HFF-Myc (cell line): ENCODE results near the gene CTBP2.
A peak's percentile ranks its signal among the peaks of the same experiment; 100 is the strongest.
"Not testable (repeated sequence)": the region's sequence is repeated elsewhere in the genome, so short reads cannot be mapped to it uniquely, and the experiment has no call there.

Source experiments
- DNase-seq: peaks from one replicate; pipeline ENCODE4 v3.0.0-alpha.2; 2011; ENCODE audit warnings: low read depth; ENCODE audit errors: extremely low read depth
- H3K4me3 ChIP-seq: replicated peaks from 2 replicates; pipeline ENCODE4 v1.5.1; 2011; ENCODE audit warnings: low read depth, mild to moderate bottlenecking, control low read depth, low read length
- TF ChIP-seq, protein P1 (sequence below): IDR thresholded peaks from 2 replicates; pipeline ENCODE4 v1.5.1; 2012; ENCODE audit warnings: mild to moderate bottlenecking, low read depth, low read length, control low read depth; ENCODE audit errors: missing control alignments

CTBP2 gene

DNA sequence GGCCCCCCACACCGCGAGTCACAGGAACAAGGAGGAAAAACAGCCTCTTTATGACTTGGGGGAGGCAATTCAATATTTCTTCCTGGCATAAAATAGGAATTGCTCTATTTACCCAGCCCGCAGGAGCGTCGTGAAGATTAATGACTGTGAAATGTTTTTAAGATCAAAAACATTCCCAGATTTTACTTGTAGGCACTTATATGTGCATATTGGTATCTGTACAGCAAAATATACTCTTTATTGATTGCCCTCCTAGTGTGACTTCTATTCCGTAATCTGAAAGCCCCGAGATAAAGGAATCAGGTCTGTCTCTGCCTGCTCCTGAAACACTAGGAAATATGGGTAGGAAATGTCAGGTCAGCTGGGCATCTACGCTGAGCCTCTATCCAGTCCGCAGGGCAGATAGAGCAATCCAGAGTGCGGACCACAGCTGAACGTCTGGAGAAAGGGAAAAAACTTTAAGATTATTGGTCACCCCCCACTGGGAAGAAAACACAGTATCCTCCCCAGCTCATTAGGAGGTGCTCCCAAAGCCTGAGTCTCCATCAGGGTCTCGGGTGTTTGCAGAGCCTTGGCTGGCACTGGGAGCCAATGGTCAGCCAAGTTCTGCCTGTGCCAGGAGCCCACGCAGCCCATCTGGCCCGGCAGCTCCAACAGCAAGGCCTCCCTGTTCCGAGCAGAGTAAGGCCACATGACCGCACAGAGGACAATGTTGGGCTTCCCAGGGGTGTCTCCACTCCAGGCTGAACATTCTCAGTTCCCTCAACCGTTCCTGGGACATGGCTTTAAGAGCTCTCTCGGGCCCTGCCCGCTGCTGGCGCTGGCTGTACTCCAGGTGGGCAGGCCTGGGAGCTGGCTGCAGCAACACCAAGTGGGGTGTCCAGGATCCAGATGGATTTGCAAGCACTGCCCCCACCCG is 7.7 kb downstream of the CTBP2 start:
- TF ChIP-seq, protein P1, sequence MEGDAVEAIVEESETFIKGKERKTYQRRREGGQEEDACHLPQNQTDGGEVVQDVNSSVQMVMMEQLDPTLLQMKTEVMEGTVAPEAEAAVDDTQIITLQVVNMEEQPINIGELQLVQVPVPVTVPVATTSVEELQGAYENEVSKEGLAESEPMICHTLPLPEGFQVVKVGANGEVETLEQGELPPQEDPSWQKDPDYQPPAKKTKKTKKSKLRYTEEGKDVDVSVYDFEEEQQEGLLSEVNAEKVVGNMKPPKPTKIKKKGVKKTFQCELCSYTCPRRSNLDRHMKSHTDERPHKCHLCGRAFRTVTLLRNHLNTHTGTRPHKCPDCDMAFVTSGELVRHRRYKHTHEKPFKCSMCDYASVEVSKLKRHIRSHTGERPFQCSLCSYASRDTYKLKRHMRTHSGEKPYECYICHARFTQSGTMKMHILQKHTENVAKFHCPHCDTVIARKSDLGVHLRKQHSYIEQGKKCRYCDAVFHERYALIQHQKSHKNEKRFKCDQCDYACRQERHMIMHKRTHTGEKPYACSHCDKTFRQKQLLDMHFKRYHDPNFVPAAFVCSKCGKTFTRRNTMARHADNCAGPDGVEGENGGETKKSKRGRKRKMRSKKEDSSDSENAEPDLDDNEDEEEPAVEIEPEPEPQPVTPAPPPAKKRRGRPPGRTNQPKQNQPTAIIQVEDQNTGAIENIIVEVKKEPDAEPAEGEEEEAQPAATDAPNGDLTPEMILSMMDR, result no peak
- H3K4me3 ChIP-seq, result peak overlapping the region; percentile 73
- DNase-seq, result no peak

DNA sequence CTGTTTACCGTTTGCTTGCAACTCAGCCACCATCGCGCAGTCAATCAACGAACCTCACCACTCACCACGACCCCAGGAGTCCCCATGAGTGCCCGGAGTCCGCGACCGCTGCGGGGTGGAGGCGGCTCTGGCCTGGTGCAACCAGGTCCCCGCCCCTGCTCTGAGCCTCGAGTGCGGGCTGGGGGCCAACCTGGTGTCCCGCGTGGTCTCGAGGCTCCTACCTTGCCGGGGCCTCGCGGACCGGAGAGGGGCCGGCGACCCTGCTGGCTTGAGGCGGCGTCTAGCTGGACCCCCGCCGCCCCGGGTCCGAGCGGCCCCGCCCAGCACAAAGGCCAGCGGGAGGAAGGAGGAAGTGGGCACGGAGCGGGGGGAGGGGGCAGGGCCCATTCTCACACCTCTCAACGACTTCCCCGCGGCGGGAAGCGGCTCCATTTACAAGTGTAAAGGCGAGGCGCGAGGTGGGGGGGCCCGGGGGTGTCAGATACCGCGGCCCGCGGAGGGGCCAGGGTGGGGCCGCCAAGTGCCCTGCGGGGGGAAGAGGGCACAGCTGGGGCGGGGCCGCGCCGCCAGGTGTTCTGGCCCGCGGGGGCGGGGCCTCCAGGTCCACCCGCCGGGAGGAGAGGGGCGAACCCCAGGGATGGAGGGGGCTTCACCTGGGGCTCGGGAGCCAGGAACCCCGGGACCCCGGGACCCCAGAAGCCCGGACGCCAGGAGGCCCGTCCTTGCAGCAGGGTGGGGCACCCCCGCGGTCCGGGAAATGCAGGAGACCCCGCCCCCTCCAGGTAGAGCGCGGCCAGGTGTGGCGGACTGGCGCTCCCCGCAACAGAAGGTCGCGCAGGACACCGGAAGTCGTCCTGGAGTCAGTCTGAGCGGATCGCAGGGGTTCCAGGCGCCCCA is 8.6 kb downstream of the CTBP2 start:
- DNase-seq, result no peak
- TF ChIP-seq, protein P1, result no peak
- no peak overlapping the region for H3K4me3 ChIP-seq

DNA sequence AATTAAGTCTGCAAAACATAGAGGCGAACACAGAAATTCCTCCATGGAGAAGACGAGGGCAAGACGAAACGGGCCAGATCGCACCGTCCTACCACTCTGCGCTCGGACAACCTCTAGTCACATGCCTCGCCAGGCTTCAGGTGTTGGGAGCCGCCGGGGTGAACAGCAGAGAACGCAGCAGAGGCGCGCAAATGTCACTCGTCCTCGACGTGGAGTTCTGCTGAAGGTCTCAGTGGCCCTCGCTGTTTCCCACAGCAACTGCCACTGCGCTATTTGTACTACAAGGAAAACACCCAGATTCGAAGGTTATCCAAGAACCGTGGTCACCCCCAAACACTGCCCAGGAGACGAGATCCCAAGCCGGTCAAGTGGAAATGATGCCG is 9.2 kb downstream of the CTBP2 start:
- no peak overlapping the region for H3K4me3 ChIP-seq
- DNase-seq, result no peak
- TF ChIP-seq, protein P1, result no peak

DNA sequence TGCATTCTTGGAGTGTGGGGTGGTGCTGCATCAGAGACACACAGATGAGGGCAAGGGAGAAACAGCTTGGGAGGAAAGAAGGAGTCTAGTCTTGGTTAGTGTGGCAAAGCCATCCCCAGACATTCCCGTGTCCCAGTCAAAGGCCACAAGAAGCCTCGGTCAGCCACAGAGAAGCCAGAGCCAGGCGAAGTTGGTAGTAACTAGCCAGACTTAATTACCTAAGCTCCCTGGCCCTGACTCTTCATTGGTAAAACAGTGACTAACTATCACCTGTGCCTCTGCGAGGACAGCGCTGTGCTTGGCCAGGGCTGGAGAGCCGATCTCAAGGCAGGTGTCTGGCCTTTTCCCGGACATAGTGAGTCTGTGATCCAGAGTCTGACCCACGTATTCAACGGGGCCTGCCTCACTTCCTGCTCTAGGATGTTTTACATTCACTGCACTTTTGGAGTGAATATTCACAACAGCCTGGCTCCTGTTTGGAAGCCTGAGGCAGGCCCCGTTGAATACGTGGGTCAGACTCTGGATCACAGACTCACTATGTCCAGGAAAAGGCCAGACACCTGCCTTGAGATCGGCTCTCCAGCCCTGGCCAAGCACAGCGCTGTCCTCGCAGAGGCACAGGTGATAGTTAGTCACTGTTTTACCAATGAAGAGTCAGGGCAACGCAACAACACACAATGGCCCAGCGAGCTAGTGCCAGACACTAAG is 9.8 kb downstream of the CTBP2 start:
- not testable (repeated sequence) for DNase-seq, H3K4me3 ChIP-seq

DNA sequence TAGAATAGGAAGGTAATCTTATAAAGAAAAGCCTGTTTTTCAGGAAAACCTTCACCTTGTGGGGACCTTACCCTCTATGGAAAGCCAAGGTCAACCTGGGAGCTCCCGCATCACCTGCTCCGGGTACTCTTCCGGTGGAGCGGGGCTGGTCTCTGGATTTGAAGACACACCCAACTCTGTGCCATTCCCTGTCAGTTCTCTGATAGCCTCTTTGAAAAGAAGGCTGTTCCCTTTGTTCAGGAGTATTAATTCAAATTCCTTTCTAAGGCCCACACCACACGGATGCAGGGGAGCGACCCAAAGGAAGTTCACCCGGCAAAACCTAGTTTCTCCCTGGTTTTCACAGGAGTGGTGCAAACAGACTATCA is 10.7 kb downstream of the CTBP2 start:
- no peak overlapping the region for H3K4me3 ChIP-seq
- TF ChIP-seq, protein P1, result no peak

DNA sequence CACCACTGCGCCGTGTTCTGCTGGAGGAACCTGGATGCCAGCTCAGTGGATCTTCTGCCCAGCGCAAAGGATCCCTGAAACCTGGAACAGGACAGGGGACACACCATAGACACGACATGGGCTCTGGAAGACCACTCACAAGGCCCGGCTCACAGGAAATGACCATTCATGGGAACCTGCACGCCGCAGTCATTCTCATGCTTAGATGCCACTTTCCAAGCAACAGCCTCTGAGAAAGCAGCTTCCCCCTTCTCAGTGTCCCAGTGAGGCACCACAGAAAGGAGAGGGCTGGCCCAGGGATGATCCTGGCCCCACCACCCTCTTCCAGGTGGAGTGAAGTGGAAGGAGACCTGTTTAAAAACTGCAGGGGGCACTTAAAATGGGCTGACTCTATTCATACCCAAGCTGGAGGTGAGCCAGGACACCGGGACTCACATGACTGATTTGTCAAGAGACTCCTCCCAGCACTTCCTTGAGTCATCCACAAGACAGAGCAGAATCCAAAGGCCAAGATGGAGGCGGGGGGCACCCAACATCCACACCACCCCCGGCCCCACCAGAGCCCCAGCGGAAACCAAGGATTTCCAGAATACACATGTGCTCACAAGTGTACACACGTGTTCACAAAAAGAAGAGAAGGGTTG is 11.2 kb downstream of the CTBP2 start:
- TF ChIP-seq, protein P1, result no peak
- no peak overlapping the region for H3K4me3 ChIP-seq
- DNase-seq, result no peak

More for the DNA sequence above, 10.7 kb downstream of the CTBP2 start:
- DNase-seq, result no peak
